GM12801 (cell line): Measurements from ENCODE around the gene LKAAEAR1.

ENCODE experiments used
- TF ChIP-seq, protein P1 (sequence below): IDR thresholded peaks from one replicate; pipeline ENCODE4 v1.5.1; 2011; ENCODE audit warnings: control low read depth; ENCODE audit not compliant: insufficient read length; ENCODE audit errors: extremely low read depth

Gene LKAAEAR1

DNA sequence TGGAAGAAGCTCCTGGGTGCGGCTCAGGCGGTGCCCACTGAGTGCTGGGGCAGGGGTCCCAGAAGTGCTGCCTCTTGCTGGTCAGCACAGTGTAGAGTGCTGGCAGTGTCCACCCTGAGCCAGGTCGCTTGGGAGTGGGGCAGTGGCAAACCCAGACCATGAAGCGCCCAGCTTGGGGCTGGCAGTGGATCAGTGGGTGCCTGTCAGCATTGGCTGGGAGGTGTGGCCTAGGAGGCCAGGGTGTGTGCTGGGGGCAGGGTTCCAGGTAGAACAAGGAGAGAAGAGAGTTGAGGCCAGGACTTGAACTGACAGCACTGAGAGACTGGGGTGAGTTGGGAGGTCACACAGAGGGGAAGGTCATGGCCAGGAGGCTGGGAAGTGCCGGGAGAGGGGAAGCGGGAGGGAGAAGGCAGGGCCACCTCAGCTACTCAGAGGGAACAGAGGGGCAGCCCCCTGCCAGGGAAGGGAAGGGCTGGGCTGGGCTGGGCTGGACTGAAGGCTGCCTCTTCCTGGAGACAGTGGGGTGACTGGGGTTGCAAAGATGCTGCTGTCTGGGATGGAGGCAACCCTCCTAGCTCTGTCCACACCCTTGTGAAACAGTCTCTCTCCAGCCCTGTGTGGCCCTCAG lies 17.1 kb downstream of the LKAAEAR1 start:
- TF ChIP-seq, protein P1, sequence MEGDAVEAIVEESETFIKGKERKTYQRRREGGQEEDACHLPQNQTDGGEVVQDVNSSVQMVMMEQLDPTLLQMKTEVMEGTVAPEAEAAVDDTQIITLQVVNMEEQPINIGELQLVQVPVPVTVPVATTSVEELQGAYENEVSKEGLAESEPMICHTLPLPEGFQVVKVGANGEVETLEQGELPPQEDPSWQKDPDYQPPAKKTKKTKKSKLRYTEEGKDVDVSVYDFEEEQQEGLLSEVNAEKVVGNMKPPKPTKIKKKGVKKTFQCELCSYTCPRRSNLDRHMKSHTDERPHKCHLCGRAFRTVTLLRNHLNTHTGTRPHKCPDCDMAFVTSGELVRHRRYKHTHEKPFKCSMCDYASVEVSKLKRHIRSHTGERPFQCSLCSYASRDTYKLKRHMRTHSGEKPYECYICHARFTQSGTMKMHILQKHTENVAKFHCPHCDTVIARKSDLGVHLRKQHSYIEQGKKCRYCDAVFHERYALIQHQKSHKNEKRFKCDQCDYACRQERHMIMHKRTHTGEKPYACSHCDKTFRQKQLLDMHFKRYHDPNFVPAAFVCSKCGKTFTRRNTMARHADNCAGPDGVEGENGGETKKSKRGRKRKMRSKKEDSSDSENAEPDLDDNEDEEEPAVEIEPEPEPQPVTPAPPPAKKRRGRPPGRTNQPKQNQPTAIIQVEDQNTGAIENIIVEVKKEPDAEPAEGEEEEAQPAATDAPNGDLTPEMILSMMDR: no peak

DNA sequence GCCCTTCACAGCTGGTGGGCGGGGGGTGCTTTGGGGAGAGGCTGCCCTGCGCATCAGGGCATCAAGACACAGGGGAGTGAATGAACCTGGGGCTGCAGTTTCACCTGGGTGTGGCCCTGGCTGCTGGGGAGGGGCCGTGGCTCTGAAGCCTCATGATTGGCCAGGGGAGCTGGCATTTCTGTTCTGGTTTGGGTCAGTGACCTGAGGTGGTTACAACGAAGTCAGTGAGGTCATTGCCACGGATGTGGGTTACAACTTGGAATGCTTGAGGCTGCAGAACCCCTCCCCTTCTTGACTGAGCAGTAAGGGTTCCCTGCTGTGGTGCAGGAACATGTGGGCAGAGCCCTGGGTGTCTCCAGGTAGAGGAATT lies 18.2 kb downstream of the LKAAEAR1 start:
- TF ChIP-seq, protein P1: no peak

DNA sequence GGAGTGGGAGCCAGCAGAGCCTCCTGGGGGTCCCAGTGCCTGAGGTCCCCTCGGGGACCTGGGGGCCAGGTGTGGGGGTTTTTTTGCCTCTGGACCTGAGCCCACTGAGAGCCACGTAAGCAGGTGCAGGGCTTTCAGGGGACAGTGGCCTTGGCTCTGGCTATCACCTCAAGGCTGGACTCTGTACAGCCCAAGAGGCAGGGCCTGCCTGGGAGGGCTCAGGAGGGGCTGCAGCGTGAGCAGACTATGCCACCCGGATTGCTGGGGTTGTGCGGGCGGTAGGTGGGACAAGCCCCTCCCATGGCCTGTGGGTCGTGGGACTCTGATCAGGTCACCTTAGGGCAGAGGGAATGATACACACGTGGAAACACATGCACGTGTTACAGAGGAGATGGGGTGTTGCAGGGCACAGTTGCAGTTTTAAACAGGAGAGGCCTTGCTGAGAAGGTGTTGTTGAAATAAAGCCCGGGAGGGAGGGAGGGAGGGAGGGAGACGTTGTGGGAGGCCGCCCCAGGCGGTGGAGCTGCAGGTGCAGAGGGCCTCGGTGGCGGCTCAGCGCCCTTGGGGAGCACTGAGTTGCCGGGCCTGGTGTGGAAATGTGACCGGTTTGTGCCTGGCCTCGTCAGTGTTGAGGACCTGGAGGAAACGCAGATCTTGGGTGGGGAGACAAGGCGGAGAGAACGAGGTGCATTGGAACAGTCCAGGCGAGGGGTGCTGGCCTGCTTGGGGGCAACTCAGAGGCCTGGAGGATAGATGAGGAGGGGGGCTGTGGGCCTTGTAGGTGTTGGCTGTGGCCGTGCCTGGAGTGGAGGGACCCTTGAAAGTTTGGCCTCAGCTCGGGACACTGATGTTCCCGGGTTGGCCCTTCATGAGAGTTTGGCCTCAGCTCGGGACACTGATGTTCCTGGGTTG lies 18.9 kb downstream of the LKAAEAR1 start:
- TF ChIP-seq, protein P1: no peak

DNA sequence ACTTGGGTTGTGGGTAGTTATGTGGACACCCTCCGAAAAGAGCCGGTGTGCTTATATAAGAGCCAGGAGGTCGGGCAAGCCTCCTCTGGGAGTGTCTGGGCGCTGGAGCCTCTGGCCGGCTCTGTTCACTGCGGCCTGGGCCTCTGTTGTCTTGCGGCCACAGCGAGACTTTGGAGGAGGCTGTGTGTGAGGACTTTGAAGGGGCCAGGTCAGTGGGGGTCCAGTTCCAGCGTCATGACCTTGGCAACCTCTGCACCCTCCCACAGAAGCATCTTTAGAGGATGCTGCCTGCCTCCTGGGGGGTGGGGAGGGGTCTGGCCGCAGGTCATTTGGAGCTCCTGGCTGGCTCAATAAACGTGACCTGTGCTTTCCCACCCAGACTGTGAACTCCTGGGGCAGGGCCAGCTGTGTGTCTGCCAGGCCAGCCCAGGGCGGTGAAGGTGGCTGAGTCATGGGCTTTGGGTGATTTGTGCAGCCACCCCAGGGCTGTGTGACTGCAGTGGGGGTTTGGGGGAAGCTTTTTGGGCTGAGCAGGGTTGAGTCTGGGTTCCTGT lies 20.0 kb downstream of the LKAAEAR1 start:
- TF ChIP-seq, protein P1: no peak

DNA sequence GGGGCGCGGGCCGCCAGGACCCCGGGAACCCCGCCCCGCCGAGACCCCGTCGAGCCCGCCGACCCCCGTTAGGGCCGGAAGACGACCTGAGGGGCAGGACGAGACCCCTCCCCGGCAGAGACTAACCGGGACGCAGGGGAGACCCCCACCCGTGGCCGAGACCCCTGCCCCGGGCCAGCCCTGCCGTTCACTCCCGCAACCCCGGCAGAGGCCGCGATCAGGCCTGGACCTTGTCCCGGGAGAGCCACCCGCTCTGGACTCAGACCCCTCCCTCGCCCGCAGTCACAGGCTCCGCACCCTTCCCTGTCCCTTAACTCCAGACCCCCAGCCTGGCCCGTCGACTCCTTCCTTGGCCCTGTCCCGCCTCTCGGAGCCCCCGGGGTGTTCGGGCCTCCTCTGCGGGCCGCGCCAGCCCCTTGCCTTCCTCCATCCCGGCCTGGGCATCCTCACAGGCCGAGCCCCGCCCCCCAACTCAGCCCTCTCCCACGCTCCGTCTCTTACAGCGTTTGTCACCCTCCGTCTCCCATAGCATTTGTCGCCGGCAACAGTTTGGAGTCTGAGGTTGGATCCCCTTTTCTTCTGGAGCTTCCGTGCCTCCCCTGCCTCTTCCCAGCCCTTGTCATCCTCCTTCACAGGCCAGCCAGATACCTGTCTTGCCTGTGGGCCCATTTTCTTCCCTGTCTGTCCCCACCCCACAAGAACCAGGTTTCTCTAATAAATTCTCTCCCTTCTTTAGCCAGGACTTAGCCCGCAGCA lies 20.6 kb downstream of the LKAAEAR1 start:
- TF ChIP-seq, protein P1: no peak

DNA sequence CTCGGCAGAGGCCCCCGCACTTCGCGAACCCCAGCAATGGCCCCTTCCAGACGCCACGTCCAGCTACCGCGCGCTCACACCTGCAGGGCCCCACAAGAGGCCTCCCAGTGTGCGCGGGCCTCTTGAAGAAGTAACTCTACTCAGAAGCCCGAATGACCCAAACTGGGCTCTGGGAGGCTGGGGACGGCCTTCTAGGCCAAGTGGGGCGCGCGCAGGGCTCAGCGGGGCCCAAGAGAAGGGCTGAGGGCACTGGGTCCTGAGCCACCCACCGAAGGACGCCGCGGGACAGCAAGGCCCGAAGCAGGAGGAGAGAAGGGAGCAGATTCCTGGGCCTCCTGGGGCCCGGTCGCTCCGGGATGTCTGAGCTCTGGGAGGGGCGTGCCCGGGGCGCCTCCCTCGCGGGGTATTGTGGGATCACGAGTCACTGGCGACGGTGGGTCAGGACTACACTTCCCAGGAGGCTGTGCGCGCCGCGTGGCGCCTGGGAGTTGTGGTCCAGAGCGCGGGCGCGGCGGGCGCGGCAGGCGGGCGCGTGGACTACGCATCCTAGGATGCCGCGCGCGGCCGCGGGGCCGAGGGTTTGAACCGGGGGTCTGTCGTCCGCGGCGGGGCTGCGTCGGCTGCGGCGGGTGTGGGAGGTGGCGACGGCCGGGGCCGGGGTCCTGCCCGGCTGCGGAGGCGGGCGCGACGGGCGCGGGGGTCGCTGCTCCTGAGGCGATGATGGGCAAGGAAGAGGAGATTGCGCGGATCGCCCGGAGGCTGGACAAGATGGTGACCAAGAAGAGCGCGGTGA lies 21.4 kb downstream of the LKAAEAR1 start, which contains the start of gene TCEA2:
Gene TCEA2, plus strand, starts transcription at position 603 of the 793 bp plus-strand sequence. Its CDS starts 115 bp downstream, at position 718.
- TF ChIP-seq, protein P1: no peak
